HepG2 (cell line): ENCODE data around the gene SOX12. TPM values are rescaled to one million over a fixed set of nuclear protein-coding genes. Genes with fewer than 3 reads are reported as not detected.

Experiments
- FIP1L1 ChIP-seq: fragments of 200-400 bp; formaldehyde crosslinking; IDR thresholded peaks from 2 replicates; pipeline ENCODE4 v1.6.1; 2018; ENCODE audit warnings: low read depth, mild to moderate bottlenecking, low read length, moderate library complexity, borderline replicate concordance; ENCODE audit not compliant: insufficient read depth
- MAFG ChIP-seq: sonication (generic); formaldehyde crosslinking; IDR thresholded peaks from 2 replicates; pipeline ENCODE4 v1.5.1; 2020; ENCODE audit warnings: mild to moderate bottlenecking, missing genetic modification reagents
- MYC ChIP-seq: sonication (generic); formaldehyde crosslinking; IDR thresholded peaks from 2 replicates; pipeline ENCODE4 v1.9.0; 2021; ENCODE audit warnings: missing genetic modification reagents, borderline replicate concordance
- SP4 ChIP-seq: sonication (generic); formaldehyde crosslinking; IDR thresholded peaks from 2 replicates; pipeline ENCODE4 v1.8.1; 2023; ENCODE audit warnings: mild to moderate bottlenecking, missing genetic modification reagents
- TEAD3 ChIP-seq: optimal IDR thresholded peaks from 2 replicates; pipeline ENCODE3; 2016; ENCODE audit warnings: borderline replicate concordance
- ZNF121 ChIP-seq: sonication (generic); formaldehyde crosslinking; IDR thresholded peaks from 2 replicates; pipeline ENCODE4 v1.5.0; 2020; ENCODE audit warnings: mild to moderate bottlenecking, missing genetic modification reagents
- ZNF224 ChIP-seq: sonication (generic); formaldehyde crosslinking; IDR thresholded peaks from 2 replicates; pipeline ENCODE4 v1.5.0; 2020; ENCODE audit warnings: mild to moderate bottlenecking, missing genetic modification reagents
- ZNF232 ChIP-seq: sonication (generic); formaldehyde crosslinking; IDR thresholded peaks from 2 replicates; pipeline ENCODE4 v1.4.0; 2020; ENCODE audit warnings: missing genetic modification reagents, borderline replicate concordance
- ZNF761 ChIP-seq: sonication (generic); formaldehyde crosslinking; conservative IDR thresholded peaks from 2 replicates; pipeline ENCODE4 v1.4.0; 2020; ENCODE audit warnings: mild to moderate bottlenecking, missing genetic modification reagents
- polyA plus RNA-seq, 8 experiments: library from polyadenylated mRNA; depleted of rRNA in 3 of 8; stranded (reverse) in 7 of 8; unstranded in 1 of 8; fragments of >200 nt; fragmentation: Illumina TruSeq in 4 of 8; extraction: Trizol in 4 of 8; gene quantifications; 2 replicates each; pipeline versions ENCODE4 v1.2.1 to v1.2.3, GENCODE V29; 2011 to 2016; ENCODE audit warnings: low read depth in 4 of 8, missing spikeins in 1 of 8, mixed read lengths in 1 of 8; ENCODE audit not compliant: insufficient read depth in 1 of 8
- total RNA-seq, 5 experiments: library from RNA; depleted of rRNA; stranded (reverse); fragments of >200 nt; fragmentation: Illumina TruSeq; extraction: Trizol; gene quantifications; 2 replicates each; pipeline ENCODE4 v1.2.3, GENCODE V29; 2016; ENCODE audit warnings: low read depth in 1 of 5
- TF ChIP-seq, protein P1 (sequence below): sonication (generic); formaldehyde crosslinking; conservative IDR thresholded peaks from 2 replicates; pipeline ENCODE4 v1.8.0; 2022; ENCODE audit warnings: mild to moderate bottlenecking, moderate library complexity, missing genetic modification reagents
- TF ChIP-seq, protein P2 (sequence below): sonication (generic); formaldehyde crosslinking; IDR thresholded peaks from 2 replicates; pipeline ENCODE4 v1.4.0; 2020; ENCODE audit warnings: missing genetic modification reagents
- TF ChIP-seq, protein P3 (sequence below), 2 experiments: sonication (generic) in 1 of 2; formaldehyde crosslinking in 1 of 2; IDR thresholded peaks; 2 replicates each; pipeline versions ENCODE4 v1.4.0 to v1.6.1; 2018 to 2020; ENCODE audit warnings: missing genetic modification reagents in 2 of 2, borderline replicate concordance in 1 of 2, low read depth in 1 of 2, mild to moderate bottlenecking in 1 of 2, missing biosample characterization in 1 of 2
- TF ChIP-seq, protein P4 (sequence below): IDR thresholded peaks from 2 replicates; pipeline ENCODE4 v1.6.1; 2016; ENCODE audit warnings: mild to moderate bottlenecking
- TF ChIP-seq, protein P5 (sequence below): sonication (generic); formaldehyde crosslinking; IDR thresholded peaks from 2 replicates; pipeline ENCODE4 v1.4.0; 2020; ENCODE audit warnings: missing genetic modification reagents
- TF ChIP-seq, protein P6 (sequence below): sonication (generic); formaldehyde crosslinking; IDR thresholded peaks from 2 replicates; pipeline ENCODE4 v1.8.0; 2022; ENCODE audit warnings: missing genetic modification reagents, mild to moderate bottlenecking, moderate library complexity, borderline replicate concordance

Gene SOX12
- total and polyA plus RNA-seq, 2 of the 13 experiments (the other 11 are each of a cell fraction or from before 2014, with no cell fraction given), result 10.0 to 18.7 TPM

DNA sequence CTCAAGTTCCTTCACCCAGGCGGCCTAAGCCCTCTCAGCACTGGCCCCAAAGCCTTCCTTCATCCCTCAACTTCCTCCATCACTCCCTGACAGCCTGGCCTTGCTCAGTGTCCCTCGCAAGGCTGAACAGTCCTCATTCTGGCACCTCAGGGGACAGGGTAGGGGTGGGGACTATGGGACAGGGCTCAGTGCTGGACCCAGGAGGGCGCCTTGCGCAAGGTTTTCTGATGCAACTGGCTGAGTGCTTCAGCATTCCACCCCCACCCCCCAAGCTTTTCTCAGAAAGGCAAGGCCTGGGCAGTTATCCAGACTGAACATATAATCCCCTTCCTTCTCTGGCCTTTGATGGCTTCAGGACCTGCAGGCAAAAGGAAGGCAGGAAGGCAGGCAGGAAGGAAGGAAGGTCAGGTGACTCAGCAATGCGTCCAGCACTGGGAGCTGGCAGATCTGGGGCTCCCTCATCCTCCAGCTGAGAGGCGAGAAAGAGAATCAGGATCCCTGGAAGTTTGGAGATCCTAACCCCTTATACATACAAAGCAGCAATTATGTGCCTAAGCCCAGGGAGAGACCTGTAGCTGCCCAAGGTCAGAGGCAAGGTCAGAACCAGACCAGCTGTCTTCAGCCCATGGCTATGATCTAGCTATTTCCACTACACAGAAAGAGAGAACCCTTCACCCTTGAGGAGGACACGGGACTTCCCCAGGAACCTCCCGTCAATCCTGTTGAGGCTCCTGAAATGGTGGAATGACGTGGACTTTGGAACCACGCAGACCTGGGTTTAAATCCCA lies 46.6 kb downstream of the SOX12 start (continued):
- TF ChIP-seq, protein P1, sequence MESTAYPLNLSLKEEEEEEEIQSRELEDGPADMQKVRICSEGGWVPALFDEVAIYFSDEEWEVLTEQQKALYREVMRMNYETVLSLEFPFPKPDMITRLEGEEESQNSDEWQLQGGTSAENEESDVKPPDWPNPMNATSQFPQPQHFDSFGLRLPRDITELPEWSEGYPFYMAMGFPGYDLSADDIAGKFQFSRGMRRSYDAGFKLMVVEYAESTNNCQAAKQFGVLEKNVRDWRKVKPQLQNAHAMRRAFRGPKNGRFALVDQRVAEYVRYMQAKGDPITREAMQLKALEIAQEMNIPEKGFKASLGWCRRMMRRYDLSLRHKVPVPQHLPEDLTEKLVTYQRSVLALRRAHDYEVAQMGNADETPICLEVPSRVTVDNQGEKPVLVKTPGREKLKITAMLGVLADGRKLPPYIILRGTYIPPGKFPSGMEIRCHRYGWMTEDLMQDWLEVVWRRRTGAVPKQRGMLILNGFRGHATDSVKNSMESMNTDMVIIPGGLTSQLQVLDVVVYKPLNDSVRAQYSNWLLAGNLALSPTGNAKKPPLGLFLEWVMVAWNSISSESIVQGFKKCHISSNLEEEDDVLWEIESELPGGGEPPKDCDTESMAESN (CRISPR knock-in tag), result peak; percentile 99
- TF ChIP-seq, protein P2, sequence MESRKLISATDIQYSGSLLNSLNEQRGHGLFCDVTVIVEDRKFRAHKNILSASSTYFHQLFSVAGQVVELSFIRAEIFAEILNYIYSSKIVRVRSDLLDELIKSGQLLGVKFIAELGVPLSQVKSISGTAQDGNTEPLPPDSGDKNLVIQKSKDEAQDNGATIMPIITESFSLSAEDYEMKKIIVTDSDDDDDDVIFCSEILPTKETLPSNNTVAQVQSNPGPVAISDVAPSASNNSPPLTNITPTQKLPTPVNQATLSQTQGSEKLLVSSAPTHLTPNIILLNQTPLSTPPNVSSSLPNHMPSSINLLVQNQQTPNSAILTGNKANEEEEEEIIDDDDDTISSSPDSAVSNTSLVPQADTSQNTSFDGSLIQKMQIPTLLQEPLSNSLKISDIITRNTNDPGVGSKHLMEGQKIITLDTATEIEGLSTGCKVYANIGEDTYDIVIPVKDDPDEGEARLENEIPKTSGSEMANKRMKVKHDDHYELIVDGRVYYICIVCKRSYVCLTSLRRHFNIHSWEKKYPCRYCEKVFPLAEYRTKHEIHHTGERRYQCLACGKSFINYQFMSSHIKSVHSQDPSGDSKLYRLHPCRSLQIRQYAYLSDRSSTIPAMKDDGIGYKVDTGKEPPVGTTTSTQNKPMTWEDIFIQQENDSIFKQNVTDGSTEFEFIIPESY (CRISPR knock-in tag), result peak; percentile 85
- TF ChIP-seq ZNF121 (peak; percentile 99), MAFG (0 out of 2 replicates have a peak, but pooled peaks have one; percentile 38), FIP1L1 (0 out of 2 replicates have a peak, but pooled peaks have one; percentile 89), SP4 (CRISPR knock-in tag) (peak; percentile 88; the same call in 1 of the 2 replicates), ZNF224 (CRISPR knock-in tag) (peak; percentile 13), ZNF232 (CRISPR knock-in tag) (peak; percentile 89; the same call in 1 of the 2 replicates), MYC (CRISPR knock-in tag) (peak; percentile 89; the same call in 1 of the 2 replicates), ZNF761 (CRISPR knock-in tag) (peak; percentile 87; the same call in 1 of the 2 replicates), TEAD3 (CRISPR knock-in tag) (peak; percentile 95)
- TF ChIP-seq, protein P3, sequence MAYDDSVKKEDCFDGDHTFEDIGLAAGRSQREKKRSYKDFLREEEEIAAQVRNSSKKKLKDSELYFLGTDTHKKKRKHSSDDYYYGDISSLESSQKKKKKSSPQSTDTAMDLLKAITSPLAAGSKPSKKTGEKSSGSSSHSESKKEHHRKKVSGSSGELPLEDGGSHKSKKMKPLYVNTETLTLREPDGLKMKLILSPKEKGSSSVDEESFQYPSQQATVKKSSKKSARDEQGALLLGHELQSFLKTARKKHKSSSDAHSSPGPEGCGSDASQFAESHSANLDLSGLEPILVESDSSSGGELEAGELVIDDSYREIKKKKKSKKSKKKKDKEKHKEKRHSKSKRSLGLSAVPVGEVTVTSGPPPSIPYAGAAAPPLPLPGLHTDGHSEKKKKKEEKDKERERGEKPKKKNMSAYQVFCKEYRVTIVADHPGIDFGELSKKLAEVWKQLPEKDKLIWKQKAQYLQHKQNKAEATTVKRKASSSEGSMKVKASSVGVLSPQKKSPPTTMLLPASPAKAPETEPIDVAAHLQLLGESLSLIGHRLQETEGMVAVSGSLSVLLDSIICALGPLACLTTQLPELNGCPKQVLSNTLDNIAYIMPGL (CRISPR knock-in tag; IDR thresholded peaks at IDR 0.05; ENCODE audit: borderline replicate concordance in 1 of 2, low read depth in 1 of 2), result peak; percentile 70 to 88; a peak in 3 of 4 replicates
- TF ChIP-seq, protein P4, sequence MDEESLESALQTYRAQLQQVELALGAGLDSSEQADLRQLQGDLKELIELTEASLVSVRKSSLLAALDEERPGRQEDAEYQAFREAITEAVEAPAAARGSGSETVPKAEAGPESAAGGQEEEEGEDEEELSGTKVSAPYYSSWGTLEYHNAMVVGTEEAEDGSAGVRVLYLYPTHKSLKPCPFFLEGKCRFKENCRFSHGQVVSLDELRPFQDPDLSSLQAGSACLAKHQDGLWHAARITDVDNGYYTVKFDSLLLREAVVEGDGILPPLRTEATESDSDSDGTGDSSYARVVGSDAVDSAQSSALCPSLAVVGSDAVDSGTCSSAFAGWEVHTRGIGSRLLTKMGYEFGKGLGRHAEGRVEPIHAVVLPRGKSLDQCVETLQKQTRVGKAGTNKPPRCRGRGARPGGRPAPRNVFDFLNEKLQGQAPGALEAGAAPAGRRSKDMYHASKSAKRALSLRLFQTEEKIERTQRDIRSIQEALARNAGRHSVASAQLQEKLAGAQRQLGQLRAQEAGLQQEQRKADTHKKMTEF (CRISPR knock-in tag), result peak; percentile 99
- TF ChIP-seq, protein P5, sequence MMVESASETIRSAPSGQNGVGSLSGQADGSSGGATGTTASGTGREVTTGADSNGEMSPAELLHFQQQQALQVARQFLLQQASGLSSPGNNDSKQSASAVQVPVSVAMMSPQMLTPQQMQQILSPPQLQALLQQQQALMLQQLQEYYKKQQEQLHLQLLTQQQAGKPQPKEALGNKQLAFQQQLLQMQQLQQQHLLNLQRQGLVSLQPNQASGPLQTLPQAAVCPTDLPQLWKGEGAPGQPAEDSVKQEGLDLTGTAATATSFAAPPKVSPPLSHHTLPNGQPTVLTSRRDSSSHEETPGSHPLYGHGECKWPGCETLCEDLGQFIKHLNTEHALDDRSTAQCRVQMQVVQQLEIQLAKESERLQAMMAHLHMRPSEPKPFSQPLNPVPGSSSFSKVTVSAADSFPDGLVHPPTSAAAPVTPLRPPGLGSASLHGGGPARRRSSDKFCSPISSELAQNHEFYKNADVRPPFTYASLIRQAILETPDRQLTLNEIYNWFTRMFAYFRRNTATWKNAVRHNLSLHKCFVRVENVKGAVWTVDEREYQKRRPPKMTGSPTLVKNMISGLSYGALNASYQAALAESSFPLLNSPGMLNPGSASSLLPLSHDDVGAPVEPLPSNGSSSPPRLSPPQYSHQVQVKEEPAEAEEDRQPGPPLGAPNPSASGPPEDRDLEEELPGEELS (CRISPR knock-in tag), result peak; percentile 95
- TF ChIP-seq, protein P6, sequence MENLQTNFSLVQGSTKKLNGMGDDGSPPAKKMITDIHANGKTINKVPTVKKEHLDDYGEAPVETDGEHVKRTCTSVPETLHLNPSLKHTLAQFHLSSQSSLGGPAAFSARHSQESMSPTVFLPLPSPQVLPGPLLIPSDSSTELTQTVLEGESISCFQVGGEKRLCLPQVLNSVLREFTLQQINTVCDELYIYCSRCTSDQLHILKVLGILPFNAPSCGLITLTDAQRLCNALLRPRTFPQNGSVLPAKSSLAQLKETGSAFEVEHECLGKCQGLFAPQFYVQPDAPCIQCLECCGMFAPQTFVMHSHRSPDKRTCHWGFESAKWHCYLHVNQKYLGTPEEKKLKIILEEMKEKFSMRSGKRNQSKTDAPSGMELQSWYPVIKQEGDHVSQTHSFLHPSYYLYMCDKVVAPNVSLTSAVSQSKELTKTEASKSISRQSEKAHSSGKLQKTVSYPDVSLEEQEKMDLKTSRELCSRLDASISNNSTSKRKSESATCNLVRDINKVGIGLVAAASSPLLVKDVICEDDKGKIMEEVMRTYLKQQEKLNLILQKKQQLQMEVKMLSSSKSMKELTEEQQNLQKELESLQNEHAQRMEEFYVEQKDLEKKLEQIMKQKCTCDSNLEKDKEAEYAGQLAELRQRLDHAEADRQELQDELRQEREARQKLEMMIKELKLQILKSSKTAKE, result peak; percentile 99
